B cell (primary cell): ENCODE data around the gene AFF3. TPM values are rescaled to one million over a fixed set of nuclear protein-coding genes. Genes with fewer than 3 reads are reported as not detected.

Experiments used
- ATAC-seq: fragments of 200-7000 bp; cut with Tn5 transposase; one replicate; pipeline ENCODE4 v1.10.0; 2021; ENCODE audit warnings: low read depth, mild to moderate bottlenecking, moderate number of reproducible peaks, moderate library complexity
- CTCF ChIA-PET: fragments of 350-600 bp; sonication (Branson Sonifier 250); formaldehyde crosslinking; loops from one replicate; lab custom pipeline; 2021; ENCODE audit warnings: antibody characterized with exemption, inconsistent platforms; lab: Charles Lee
- POLR2A ChIA-PET: fragments of 350-600 bp; sonication (Branson Sonifier 250); formaldehyde crosslinking; loops from one replicate; lab custom pipeline; 2021; ENCODE audit warnings: antibody characterized with exemption; lab: Charles Lee
- DNase-seq: peaks from one replicate; pipeline ENCODE4 v3.0.0; 2013
- H2AFZ ChIP-seq: 2 replicates; pipeline ENCODE4 v1.6.1; 2012; ENCODE audit warnings: mild to moderate bottlenecking, low read depth, low read length; ENCODE audit not compliant: insufficient read depth, poor library complexity, severe bottlenecking
- H3K27ac ChIP-seq, 2 donors: 1 replicate in 1 of 2; 2 replicates in 1 of 2; pipeline ENCODE4 v1.5.1; 2012 to 2013; ENCODE audit warnings: low read length in 2 of 2, mild to moderate bottlenecking in 2 of 2, moderate library complexity in 1 of 2
- H3K27me3 ChIP-seq, 4 experiments: fragments of 200-600 bp in 1 of 4; sonication (generic) in 1 of 4; replicated peaks in 1 of 4; 1 replicate in 2 of 4; 2 replicates in 2 of 4; pipeline versions ENCODE4 v1.6.1 to v1.7.0; 2013 to 2016; ENCODE audit warnings: low read length in 3 of 4, mild to moderate bottlenecking in 2 of 4, mixed read lengths in 1 of 4, moderate library complexity in 1 of 4; ENCODE audit not compliant: insufficient read depth in 4 of 4, control insufficient read depth in 3 of 4; ENCODE audit errors: control extremely low read depth in 1 of 4
- H3K36me3 ChIP-seq, 2 experiments: replicated peaks in 1 of 2; 1 replicate in 1 of 2; 2 replicates in 1 of 2; pipeline versions ENCODE4 v1.6.1 to v1.7.1; 2013; ENCODE audit warnings: low read length in 1 of 2; ENCODE audit not compliant: insufficient read depth in 2 of 2, control insufficient read depth in 1 of 2; ENCODE audit errors: control extremely low read depth in 1 of 2, extremely low read depth in 1 of 2
- H3K4me1 ChIP-seq, 2 donors: fragments of 200-600 bp in 1 of 2; sonication (generic) in 1 of 2; 1 replicate in 1 of 2; 2 replicates in 1 of 2; pipeline versions ENCODE4 v1.5.1 to v1.6.1; 2013 to 2017; ENCODE audit warnings: low read length in 2 of 2; ENCODE audit not compliant: control insufficient read depth in 2 of 2, insufficient read depth in 2 of 2
- H3K4me2 ChIP-seq: replicated peaks from 2 replicates; pipeline ENCODE3; 2012; ENCODE audit warnings: mild to moderate bottlenecking, low read depth, low read length; ENCODE audit not compliant: poor library complexity, severe bottlenecking
- H3K4me3 ChIP-seq, 5 experiments: fragments of 200-600 bp in 1 of 5; sonication (generic) in 1 of 5; 1 replicate in 3 of 5; 2 replicates in 2 of 5; pipeline versions ENCODE4 v1.5.1 to v1.7.0; 2011 to 2016; ENCODE audit warnings: low read length in 4 of 5, mild to moderate bottlenecking in 4 of 5, low read depth in 2 of 5, control low read depth in 1 of 5, moderate library complexity in 1 of 5; ENCODE audit not compliant: insufficient read depth in 1 of 5; ENCODE audit errors: control extremely low read depth in 1 of 5, extremely low read depth in 1 of 5
- H3K79me2 ChIP-seq: fragments of 200-600 bp; sonication (generic); one replicate; pipeline ENCODE4 v1.6.0; 2016; ENCODE audit warnings: low read length; ENCODE audit not compliant: control insufficient read depth, insufficient read depth
- H3K9ac ChIP-seq: fragments of 200-600 bp; sonication (generic); 2 replicates; pipeline ENCODE4 v1.6.1; 2017; ENCODE audit warnings: mild to moderate bottlenecking, low read length, moderate library complexity
- H3K9me3 ChIP-seq, 3 donors: one replicate each; pipeline versions ENCODE4 v1.6.1 to v1.7.1; 2013; ENCODE audit warnings: low read length in 2 of 3; ENCODE audit not compliant: control insufficient read depth in 2 of 3, insufficient read depth in 1 of 3; ENCODE audit errors: control extremely low read depth in 1 of 3
- H4K20me1 ChIP-seq: 2 replicates; pipeline ENCODE4 v1.6.0; 2012; ENCODE audit warnings: mild to moderate bottlenecking, low read length; ENCODE audit not compliant: insufficient read depth, control insufficient read depth, poor library complexity, severe bottlenecking
- H3K27ac Mint-ChIP-seq: one replicate; pipeline ENCODE4 v1.8.0; 2021; ENCODE audit warnings: mixed read lengths
- H3K27me3 Mint-ChIP-seq: one replicate; pipeline ENCODE4 v1.8.0; 2021; ENCODE audit warnings: mixed read lengths
- H3K4me1 Mint-ChIP-seq: one replicate; pipeline ENCODE4 v1.8.0; 2021; ENCODE audit warnings: mixed read lengths
- H3K4me3 Mint-ChIP-seq: one replicate; pipeline ENCODE4 v1.8.0; 2021; ENCODE audit warnings: mixed read lengths
- H3K9me3 Mint-ChIP-seq: one replicate; pipeline ENCODE4 v1.8.0; 2022; ENCODE audit warnings: mixed read lengths; ENCODE audit not compliant: insufficient read depth
- CTCF ChIP-seq: fragments of 200-600 bp; IDR thresholded peaks from one replicate; pipeline ENCODE4 v1.8.0; 2022; ENCODE audit warnings: antibody characterized with exemption, mild to moderate bottlenecking
- EZH2 ChIP-seq: IDR thresholded peaks from 2 replicates; pipeline ENCODE4 v1.6.1; 2012; ENCODE audit warnings: borderline replicate concordance, low read depth, mild to moderate bottlenecking, moderate library complexity, low read length; ENCODE audit not compliant: insufficient read depth, poor library complexity, severe bottlenecking
- WGBS: methylation state at CpG from one replicate; pipeline ENCODE4 v1.1.5; 2013; ENCODE audit warnings: missing lambda C conversion rate; ENCODE audit not compliant: insufficient coverage; 5-methylcytosine and 5-hydroxymethylcytosine counted together
- intact Hi-C: fragments of 100-400 bp; cut with micrococcal nuclease; formaldehyde crosslinking; loops from one replicate; pipeline ENCODE4 v1.10.0; 2022
- polyA plus RNA-seq: library from polyadenylated mRNA; depleted of rRNA; stranded (reverse); fragments of >200 nt; gene quantifications from 2 replicates; pipeline ENCODE4 v1.2.3, GENCODE V29; 2012
- total RNA-seq, 2 donors: library from RNA; stranded (reverse); fragments of 120-200 nt in 1 of 2; gene quantifications; 1 replicate in 1 of 2; 2 replicates in 1 of 2; pipeline versions ENCODE4 v1.2.3 to v1.2.4, GENCODE V29; 2013 to 2022

AFF3 gene
- total and polyA plus RNA-seq, 2 donors (not counting 1 experiment from before 2014, with no cell fraction given), result 117 to 830 TPM

- Histone ChIP-seq H3K9me3 (no peaks in the 10 kb centered on the region), H3K4me2 (no peak overlapping the region), H3K36me3 (peaks cover 3 to 50% of the 10 kb centered on the region in 2 experiments), H3K79me2 (peaks cover 8% of the 10 kb centered on the region), H4K20me1 (peaks cover 33% of the 10 kb centered on the region), H3K9ac (no peak overlapping the region), H3K4me1 (no peaks in the 10 kb centered on the region), H2AFZ (no peak overlapping the region), H3K27ac (no peak overlapping the region), H3K4me3 (no peak overlapping the region), H3K27me3 (no peaks in the 10 kb centered on the region)
- Mint-ChIP-seq H3K27ac (no peak overlapping the region), H3K4me1 (no peaks in the 10 kb centered on the region), H3K27me3 (no peaks in the 10 kb centered on the region), H3K4me3 (no peak overlapping the region), H3K9me3 (no peaks in the 10 kb centered on the region)
- ChIA-PET POLR2A (no interaction called here), CTCF (no interaction called here)
- ATAC-seq (no peak), DNase-seq (no peak)
- intact Hi-C loops, result no loop called here
- WGBS, result 100% methylated on average over 5 of the region's 9 CpGs
- TF ChIP-seq CTCF, result no peak
- TF ChIP-seq EZH2, result no peak
Observed at GRCh38 chr2:99653433-99653832, 489.0 kb downstream of the AFF3 start.

- intact Hi-C loops, result no loop called here
- CTCF ChIA-PET, result no interaction called here
- WGBS, result 100% methylated on average over 5 of the region's 8 CpGs
- no peak overlapping the region for H2AFZ ChIP-seq
- no peak overlapping the region for H3K9ac ChIP-seq
- no peak overlapping the region for H3K4me2 ChIP-seq
- Mint-ChIP-seq H3K27ac (no peak overlapping the region), H3K4me1 (no peaks in the 10 kb centered on the region), H3K27me3 (no peaks in the 10 kb centered on the region), H3K9me3 (no peaks in the 10 kb centered on the region), H3K4me3 (no peak overlapping the region)
- no peaks in the 10 kb centered on the region for H3K27me3 ChIP-seq
- peaks cover 33% of the 10 kb centered on the region for H4K20me1 ChIP-seq
- H3K36me3 ChIP-seq, result peaks cover 3 to 50% of the 10 kb centered on the region in 2 experiments
- no peaks in the 10 kb centered on the region for H3K4me1 ChIP-seq
- no peaks in the 10 kb centered on the region for H3K9me3 ChIP-seq
- H3K27ac ChIP-seq, result no peak overlapping the region
- ATAC-seq (no peak), DNase-seq (no peak)
- POLR2A ChIA-PET, result no interaction called here
- H3K4me3 ChIP-seq, result no peak overlapping the region
- TF ChIP-seq CTCF (no peak), EZH2 (no peak)
- peaks cover 8% of the 10 kb centered on the region for H3K79me2 ChIP-seq
Observed at GRCh38 chr2:99652862-99653261, 489.5 kb downstream of the AFF3 start.
